HCT116 (cell line): ENCODE data around the gene STIM2.

Experiments
- CEBPB ChIP-seq: IDR thresholded peaks from 2 replicates; pipeline ENCODE4 v1.6.1; 2012; ENCODE audit warnings: low read depth
- CTCF ChIP-seq, 3 experiments: fragments of 200-600 bp in 1 of 3; sonication (generic) in 1 of 3; IDR thresholded peaks in 2 of 3; conservative IDR thresholded peaks in 1 of 3; 2 replicates each; pipeline ENCODE4 v1.5.1; 2012 to 2017; ENCODE audit warnings: low read depth in 2 of 3, low read length in 2 of 3, antibody characterized with exemption in 1 of 3, borderline replicate concordance in 1 of 3, control low read depth in 1 of 3, mild to moderate bottlenecking in 1 of 3, mixed read lengths in 1 of 3, mixed run types in 1 of 3, moderate library complexity in 1 of 3; ENCODE audit not compliant: insufficient read depth in 1 of 3
- EZH2phosphoT487 ChIP-seq: fragments of 200-600 bp; IDR thresholded peaks from 2 replicates; pipeline ENCODE4 v1.6.1; 2018; ENCODE audit warnings: antibody characterized with exemption, borderline replicate concordance
- JUND ChIP-seq: IDR thresholded peaks from 2 replicates; pipeline ENCODE4 v1.6.1; 2012
- POLR2AphosphoS5 ChIP-seq: IDR thresholded peaks from 2 replicates; pipeline ENCODE4 v1.6.1; 2011; ENCODE audit warnings: mild to moderate bottlenecking, low read depth, low read length, moderate library complexity
- REST ChIP-seq: IDR thresholded peaks from 2 replicates; pipeline ENCODE4 v1.6.1; 2012; ENCODE audit warnings: low read depth
- TCF7L2 ChIP-seq: IDR thresholded peaks from 2 replicates; pipeline ENCODE4 v1.7.0; 2011; ENCODE audit warnings: borderline replicate concordance, inconsistent platforms; ENCODE audit not compliant: insufficient read depth, insufficient read length; ENCODE audit errors: extremely low read depth
- ZFX ChIP-seq: fragments of 450-650 bp; IDR thresholded peaks from 2 replicates; pipeline ENCODE4 v1.6.1; 2017

- TF ChIP-seq ZFX (no peak), CTCF (IDR thresholded peaks at IDR 0.05 in 2 of 3, conservative IDR thresholded peaks at IDR 0.05 in 1 of 3; ENCODE audit: borderline replicate concordance in 1 of 3, insufficient read depth in 1 of 3, low read depth in 2 of 3, low read length in 2 of 3) (no peak), REST (no peak), EZH2phosphoT487 (no peak), CEBPB (no peak), POLR2AphosphoS5 (no peak), TCF7L2 (no peak), JUND (no peak)
These were observed 31.6 kb upstream of the STIM2 start for GRCh38 chr4:26829018-26829417.
